ENCODE results near the gene DCLK3. TPM values are rescaled to one million over a fixed set of nuclear protein-coding genes. Genes with fewer than 3 reads are reported as not detected.

The DCLK3 gene, protein sequence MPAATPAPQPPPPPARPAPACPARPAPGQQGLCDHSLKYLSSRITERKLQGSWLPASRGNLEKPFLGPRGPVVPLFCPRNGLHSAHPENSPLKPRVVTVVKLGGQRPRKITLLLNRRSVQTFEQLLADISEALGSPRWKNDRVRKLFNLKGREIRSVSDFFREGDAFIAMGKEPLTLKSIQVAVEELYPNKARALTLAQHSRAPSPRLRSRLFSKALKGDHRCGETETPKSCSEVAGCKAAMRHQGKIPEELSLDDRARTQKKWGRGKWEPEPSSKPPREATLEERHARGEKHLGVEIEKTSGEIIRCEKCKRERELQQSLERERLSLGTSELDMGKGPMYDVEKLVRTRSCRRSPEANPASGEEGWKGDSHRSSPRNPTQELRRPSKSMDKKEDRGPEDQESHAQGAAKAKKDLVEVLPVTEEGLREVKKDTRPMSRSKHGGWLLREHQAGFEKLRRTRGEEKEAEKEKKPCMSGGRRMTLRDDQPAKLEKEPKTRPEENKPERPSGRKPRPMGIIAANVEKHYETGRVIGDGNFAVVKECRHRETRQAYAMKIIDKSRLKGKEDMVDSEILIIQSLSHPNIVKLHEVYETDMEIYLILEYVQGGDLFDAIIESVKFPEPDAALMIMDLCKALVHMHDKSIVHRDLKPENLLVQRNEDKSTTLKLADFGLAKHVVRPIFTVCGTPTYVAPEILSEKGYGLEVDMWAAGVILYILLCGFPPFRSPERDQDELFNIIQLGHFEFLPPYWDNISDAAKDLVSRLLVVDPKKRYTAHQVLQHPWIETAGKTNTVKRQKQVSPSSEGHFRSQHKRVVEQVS
- not detected for total RNA-seq

GRCh38 chr3:36763850-36764703 lies at the start of gene DCLK3:
Gene DCLK3 (minus strand): TSS chr3:36764553. CDS start chr3:36764263, 290 bp downstream.

Other genes starting within 250 kb of the DCLK3 start
- 10 to 100 TPM; 71.5 to 72.4 TPM for gene TRANK1, start 180.5 kb upstream of the DCLK3 start, total RNA-seq
- 10 to 100 TPM; 20.0 to 21.0 TPM for gene EPM2AIP1, start 228.6 kb upstream of the DCLK3 start, total RNA-seq
- gene MLH1, start 229.0 kb upstream of the DCLK3 start, total RNA-seq = 10 to 100 TPM; 42.0 to 47.5 TPM